Cardiac muscle cell (in vitro differentiated cells and primary cell): ENCODE results near the gene TAS2R40. TPM values are rescaled to one million over a fixed set of nuclear protein-coding genes. Genes with fewer than 3 reads are reported as not detected.

Source experiments
- DNase-seq, 2 donors: peaks; one replicate each; pipeline versions ENCODE4 v3.0.0 to v3.0.0-alpha.2; 2010 to 2017; ENCODE audit warnings: low read depth in 1 of 2, low spot score in 1 of 2
- H3K27ac ChIP-seq: fragments of 200-600 bp; sonication (generic); 2 replicates; pipeline ENCODE4 v1.5.1; 2016
- H3K27me3 ChIP-seq: fragments of 200-600 bp; sonication (generic); 2 replicates; pipeline ENCODE4 v1.6.0; 2016; ENCODE audit warnings: control low read depth
- H3K36me3 ChIP-seq: fragments of 200-600 bp; sonication (generic); 2 replicates; pipeline ENCODE4 v1.5.1; 2016; ENCODE audit warnings: control low read depth
- H3K4me1 ChIP-seq: fragments of 200-600 bp; sonication (generic); 2 replicates; pipeline ENCODE4 v1.8.1; 2017; ENCODE audit warnings: low read depth, mild to moderate bottlenecking, mixed run types
- H3K4me3 ChIP-seq: fragments of 200-600 bp; sonication (generic); 2 replicates; pipeline ENCODE4 v1.5.1; 2016; ENCODE audit warnings: mild to moderate bottlenecking
- H3K9me3 ChIP-seq: fragments of 200-600 bp; sonication (generic); 2 replicates; pipeline ENCODE4 v1.5.1; 2017; ENCODE audit warnings: low read depth, mild to moderate bottlenecking, control low read depth
- polyA plus RNA-seq: library from polyadenylated mRNA; unstranded; fragments of >200 nt; fragmentation: Nextera tagmentation; extraction: Ambion mirVana; gene quantifications from 2 replicates; pipeline ENCODE4 v1.2.1, GENCODE V29; 2016
- total RNA-seq: library from RNA; depleted of rRNA; stranded (reverse); fragments of >200 nt; gene quantifications from 2 replicates; pipeline ENCODE4 v1.2.3, GENCODE V29; 2016
- TF ChIP-seq, protein P1 (sequence below): IDR thresholded peaks from 2 replicates; pipeline ENCODE4 v1.5.1; 2012; ENCODE audit warnings: low read depth, mild to moderate bottlenecking, low read length

Gene TAS2R40
- total and polyA plus RNA-seq, 2 experiments from 2014 or later: not detected

DNA sequence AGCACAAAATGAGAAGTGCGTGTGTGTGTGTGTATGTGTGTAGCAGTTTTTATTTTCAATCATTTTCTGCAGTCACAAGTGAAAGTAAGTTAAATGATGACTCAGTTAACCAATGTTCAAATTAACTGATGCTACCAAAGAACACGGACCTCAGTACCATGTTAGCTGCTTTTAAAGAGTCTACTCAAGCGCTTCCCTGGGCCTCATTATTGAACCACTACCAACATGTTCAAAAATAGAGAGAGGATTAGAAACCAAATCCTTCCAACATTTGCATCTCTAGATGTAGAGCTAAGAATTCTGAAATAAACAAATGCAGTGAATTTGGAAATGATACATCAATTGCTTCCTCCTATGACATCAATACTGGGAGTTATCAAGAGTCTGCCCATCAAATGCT, 38.8 kb upstream of the TAS2R40 start, which contains the start of gene TAS2R39:
TAS2R39 (plus strand) TSS at position 396 of the 400 bp plus-strand sequence; CDS start at position 396, 0 bp downstream.
- Histone ChIP-seq H3K27ac (no peak within 1 kb of the TSS), H3K36me3 (no peaks in the 10 kb centered on the region), H3K4me1 (no peaks in the 10 kb centered on the region), H3K9me3 (no peaks in the 10 kb centered on the region), H3K27me3 (no peaks in the 10 kb centered on the region), H3K4me3 (no peak within 1 kb of the TSS)
- TF ChIP-seq, protein P1, sequence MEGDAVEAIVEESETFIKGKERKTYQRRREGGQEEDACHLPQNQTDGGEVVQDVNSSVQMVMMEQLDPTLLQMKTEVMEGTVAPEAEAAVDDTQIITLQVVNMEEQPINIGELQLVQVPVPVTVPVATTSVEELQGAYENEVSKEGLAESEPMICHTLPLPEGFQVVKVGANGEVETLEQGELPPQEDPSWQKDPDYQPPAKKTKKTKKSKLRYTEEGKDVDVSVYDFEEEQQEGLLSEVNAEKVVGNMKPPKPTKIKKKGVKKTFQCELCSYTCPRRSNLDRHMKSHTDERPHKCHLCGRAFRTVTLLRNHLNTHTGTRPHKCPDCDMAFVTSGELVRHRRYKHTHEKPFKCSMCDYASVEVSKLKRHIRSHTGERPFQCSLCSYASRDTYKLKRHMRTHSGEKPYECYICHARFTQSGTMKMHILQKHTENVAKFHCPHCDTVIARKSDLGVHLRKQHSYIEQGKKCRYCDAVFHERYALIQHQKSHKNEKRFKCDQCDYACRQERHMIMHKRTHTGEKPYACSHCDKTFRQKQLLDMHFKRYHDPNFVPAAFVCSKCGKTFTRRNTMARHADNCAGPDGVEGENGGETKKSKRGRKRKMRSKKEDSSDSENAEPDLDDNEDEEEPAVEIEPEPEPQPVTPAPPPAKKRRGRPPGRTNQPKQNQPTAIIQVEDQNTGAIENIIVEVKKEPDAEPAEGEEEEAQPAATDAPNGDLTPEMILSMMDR: no peak
- no peak for DNase-seq

DNA sequence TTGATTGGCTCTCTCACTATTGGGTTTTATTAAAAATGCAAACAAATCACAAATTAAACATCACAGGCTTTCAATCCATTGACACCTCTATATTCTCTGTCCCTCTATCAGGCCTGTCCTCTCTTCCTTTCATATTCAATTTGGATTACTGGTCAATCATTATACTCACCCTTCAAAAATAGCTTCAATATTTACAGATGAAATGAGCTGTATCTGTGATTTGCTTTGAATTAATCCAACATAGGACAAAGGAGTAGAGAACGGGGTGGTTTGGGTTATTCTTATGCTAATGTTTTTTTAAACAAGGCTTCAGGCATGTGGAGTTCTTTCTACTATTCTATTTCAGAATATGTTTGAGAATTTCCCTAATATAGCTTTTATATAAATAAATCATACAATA, 36.3 kb upstream of the TAS2R40 start:
- no peak for DNase-seq
- Histone ChIP-seq H3K27ac (no peak overlapping the region), H3K27me3 (no peaks in the 10 kb centered on the region), H3K4me1 (no peaks in the 10 kb centered on the region), H3K9me3 (no peaks in the 10 kb centered on the region), H3K36me3 (no peaks in the 10 kb centered on the region), H3K4me3 (no peak overlapping the region)
- TF ChIP-seq, protein P1: no peak

DNA sequence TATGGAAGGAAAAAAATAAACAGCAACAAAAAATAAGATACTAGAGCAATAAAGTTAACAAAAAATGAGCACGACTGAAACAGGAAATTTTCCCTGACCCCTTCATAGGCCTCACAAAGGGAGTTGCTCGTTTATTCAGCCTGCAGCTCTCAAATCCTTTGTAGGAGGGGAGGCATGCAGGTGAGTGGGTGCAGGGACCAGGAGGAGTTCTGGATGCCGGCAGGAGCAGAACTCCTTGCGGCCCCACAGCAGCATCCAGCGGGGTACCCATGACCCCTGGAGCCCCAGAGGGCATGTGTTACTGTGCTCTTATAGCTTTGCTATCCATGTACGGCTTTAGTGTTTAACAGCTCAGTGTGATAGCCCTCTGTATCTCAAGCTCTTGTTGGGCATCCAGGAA, 32.8 kb upstream of the TAS2R40 start:
- no peak for DNase-seq
- Histone ChIP-seq H3K4me3 (no peak overlapping the region), H3K36me3 (no peaks in the 10 kb centered on the region), H3K9me3 (no peaks in the 10 kb centered on the region), H3K27me3 (no peaks in the 10 kb centered on the region), H3K27ac (no peak overlapping the region), H3K4me1 (no peaks in the 10 kb centered on the region)
- TF ChIP-seq, protein P1: no peak

DNA sequence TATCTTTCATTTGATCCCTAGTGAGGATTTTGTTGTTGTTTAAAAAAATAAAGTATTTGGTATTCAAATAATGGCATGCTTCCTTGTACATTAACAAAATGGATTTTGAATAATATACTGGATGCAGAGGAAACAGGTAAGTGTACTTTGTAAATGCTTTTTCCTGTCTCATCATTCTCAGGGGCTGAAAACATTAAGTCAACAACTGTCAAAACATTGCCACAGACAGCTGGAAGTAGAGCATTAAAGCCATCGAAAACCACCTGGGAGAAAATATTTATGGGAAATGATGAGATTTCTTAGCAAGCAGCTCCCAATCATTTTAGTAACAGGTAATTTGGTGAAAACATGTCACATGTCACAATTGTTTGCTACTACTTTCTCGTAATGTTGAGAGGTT, 28.0 kb upstream of the TAS2R40 start:
- Histone ChIP-seq H3K27me3 (no peaks in the 10 kb centered on the region), H3K36me3 (no peaks in the 10 kb centered on the region), H3K4me1 (no peaks in the 10 kb centered on the region), H3K4me3 (no peak overlapping the region), H3K27ac (no peak overlapping the region), H3K9me3 (no peaks in the 10 kb centered on the region)
- TF ChIP-seq, protein P1: no peak
- DNase-seq: no peak

DNA sequence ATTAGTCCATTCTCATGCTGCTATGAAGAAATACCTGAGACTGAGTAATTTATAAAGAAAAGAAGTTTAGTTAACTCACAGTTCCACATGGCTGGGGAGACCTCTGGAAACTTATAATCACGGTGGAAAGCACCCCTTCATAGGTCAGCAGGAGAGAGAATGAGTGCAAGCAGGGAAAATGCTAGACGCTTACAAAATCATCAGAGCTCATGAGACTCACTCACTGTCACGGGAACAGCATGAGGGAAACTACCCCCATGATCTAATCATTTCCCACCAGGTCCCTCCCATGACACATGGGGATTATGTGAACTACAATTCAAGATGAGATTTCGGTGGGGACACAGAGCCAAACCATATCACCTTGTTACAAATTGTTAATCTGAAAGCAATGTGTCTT, 22.8 kb upstream of the TAS2R40 start:
- no peaks in the 10 kb centered on the region for H3K36me3 ChIP-seq
- H3K4me1 ChIP-seq: no peaks in the 10 kb centered on the region
- no peak overlapping the region for H3K4me3 ChIP-seq
- H3K9me3 ChIP-seq: no peaks in the 10 kb centered on the region
- TF ChIP-seq, protein P1: no peak
- H3K27me3 ChIP-seq: no peaks in the 10 kb centered on the region
- DNase-seq: no peak
- no peak overlapping the region for H3K27ac ChIP-seq

DNA sequence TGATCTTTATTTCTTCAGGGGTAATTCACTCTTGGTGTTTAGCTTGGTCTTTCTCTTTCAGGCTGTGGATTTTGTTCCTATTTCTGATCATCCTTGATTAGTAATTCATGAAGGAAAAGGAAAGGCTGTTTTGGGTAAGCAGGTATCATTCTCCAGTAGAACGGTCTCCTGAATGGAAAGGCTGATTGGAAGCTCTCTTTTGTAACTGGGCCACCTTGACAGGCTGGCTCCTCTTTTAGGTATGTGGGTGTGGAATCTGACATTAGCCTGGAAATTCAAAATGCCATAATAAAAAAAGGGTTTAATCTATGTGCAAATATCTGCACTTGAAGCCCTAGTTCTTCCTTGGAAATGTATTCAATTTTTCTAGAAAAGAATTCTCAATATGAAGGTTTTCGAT, 19.7 kb upstream of the TAS2R40 start:
- H3K4me1 ChIP-seq: no peaks in the 10 kb centered on the region
- no peak for DNase-seq
- TF ChIP-seq, protein P1: no peak

More for the DNA sequence above, 19.7 kb upstream of the TAS2R40 start:
- Histone ChIP-seq H3K36me3 (no peaks in the 10 kb centered on the region), H3K4me3 (no peak overlapping the region), H3K27me3 (no peaks in the 10 kb centered on the region), H3K9me3 (no peaks in the 10 kb centered on the region), H3K27ac (no peak overlapping the region)
